Measurements from ENCODE around the gene HTR6.
"Not testable (repeated sequence)": the region's sequence is repeated elsewhere in the genome, so short reads cannot be mapped to it uniquely, and the experiment has no call there.

Gene HTR6

DNA sequence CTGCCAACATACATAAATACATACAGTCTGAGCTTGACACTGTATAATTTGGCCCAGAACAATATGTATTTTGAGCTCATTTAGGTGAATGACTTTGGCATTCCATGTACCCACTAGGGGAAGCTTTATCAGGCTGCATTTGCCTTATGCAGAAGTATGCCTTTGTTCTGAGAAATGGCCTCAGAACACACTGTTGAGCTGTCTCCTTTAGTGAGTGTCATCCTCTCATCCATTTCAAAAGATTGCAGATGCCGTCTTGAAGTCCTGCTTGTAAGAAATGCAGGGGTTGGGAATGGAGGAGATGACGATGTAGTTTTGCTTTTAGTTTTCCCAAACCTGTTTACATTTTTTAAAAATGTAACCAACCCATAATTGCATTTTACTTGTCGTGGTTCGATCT is 35.3 kb upstream of the HTR6 start:
- DNase-seq (ENCODE audit: low read depth), result no peak
- H3K4me3 ChIP-seq (ENCODE audit: low read depth, low read length), result no peak overlapping the region
- TF ChIP-seq, protein P1, sequence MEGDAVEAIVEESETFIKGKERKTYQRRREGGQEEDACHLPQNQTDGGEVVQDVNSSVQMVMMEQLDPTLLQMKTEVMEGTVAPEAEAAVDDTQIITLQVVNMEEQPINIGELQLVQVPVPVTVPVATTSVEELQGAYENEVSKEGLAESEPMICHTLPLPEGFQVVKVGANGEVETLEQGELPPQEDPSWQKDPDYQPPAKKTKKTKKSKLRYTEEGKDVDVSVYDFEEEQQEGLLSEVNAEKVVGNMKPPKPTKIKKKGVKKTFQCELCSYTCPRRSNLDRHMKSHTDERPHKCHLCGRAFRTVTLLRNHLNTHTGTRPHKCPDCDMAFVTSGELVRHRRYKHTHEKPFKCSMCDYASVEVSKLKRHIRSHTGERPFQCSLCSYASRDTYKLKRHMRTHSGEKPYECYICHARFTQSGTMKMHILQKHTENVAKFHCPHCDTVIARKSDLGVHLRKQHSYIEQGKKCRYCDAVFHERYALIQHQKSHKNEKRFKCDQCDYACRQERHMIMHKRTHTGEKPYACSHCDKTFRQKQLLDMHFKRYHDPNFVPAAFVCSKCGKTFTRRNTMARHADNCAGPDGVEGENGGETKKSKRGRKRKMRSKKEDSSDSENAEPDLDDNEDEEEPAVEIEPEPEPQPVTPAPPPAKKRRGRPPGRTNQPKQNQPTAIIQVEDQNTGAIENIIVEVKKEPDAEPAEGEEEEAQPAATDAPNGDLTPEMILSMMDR (IDR thresholded peaks at IDR 0.05; ENCODE audit: low read depth, low read length, missing control alignments), result no peak
- in situ Hi-C loops (cut with HindIII; ENCODE audit: low sequenced_read_pairs), result loop anchor here (5.0 kb wide), 2 partner anchors 47 to 232 kb away; no protein-coding TSS in a partner anchor

DNA sequence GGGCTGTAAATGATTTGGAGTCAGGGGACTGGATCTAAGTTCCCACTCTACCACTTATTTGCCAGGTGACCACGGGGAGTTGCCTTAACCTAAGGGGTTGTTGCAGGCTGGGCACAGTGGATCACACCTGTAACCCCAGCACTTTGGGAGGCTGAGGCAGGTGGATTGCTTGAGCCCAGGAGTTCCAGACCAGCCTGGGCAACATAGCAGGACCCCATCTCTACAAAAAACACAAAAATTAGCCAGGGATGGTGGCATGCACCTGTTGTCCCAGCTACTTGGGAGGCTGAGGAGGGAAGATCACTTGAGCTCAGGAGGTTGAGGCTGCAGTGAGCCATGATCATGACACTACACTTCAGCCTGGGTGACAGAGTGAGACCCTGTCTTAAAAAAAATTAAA is 34.5 kb upstream of the HTR6 start:
- in situ Hi-C loops (cut with HindIII; ENCODE audit: low sequenced_read_pairs), result loop anchor here (10.0 kb wide), 1 partner anchor 145 kb away; the partner anchor contains the start of gene CAPZB
- not testable (repeated sequence) for DNase-seq (ENCODE audit: low read depth)

DNA sequence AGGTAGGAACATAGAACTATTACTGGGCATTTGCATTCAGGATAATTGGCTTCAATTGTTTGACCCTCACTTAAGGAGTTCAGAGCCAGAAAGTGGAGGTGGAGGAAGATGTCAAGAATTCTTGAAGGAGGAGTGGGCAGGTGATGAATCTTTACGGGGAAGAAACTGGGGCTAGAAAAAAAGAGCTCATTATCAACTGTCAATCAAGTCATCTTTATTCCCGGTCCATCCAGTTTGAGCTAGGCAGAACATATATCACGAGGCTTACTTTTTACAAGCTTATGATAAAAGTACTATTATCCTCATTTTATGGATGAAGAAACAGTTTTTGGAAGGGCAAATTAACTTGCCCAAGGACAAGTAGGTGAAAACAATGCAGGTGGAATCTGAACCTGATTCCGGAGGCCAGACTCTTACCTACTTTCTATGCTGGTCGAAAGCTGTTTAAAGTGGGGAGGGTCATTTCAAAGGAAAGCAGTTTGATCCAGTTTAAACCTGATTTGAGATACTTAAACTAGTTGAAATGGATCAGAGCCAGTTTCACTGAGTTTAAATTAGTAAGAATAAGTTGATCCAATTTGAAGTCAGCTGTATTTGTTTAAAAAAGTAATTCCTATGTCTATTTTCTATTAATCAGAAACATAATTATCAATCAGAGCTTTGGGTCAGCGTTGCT is 33.8 kb upstream of the HTR6 start:
- DNase-seq (ENCODE audit: low read depth), result no peak
- in situ Hi-C loops (cut with HindIII; ENCODE audit: low sequenced_read_pairs), result loop anchor here (10.0 kb wide), 1 partner anchor 146 kb away; the partner anchor contains the start of gene CAPZB
- H3K4me3 ChIP-seq (ENCODE audit: low read depth, low read length), result no peak overlapping the region
- TF ChIP-seq, protein P1 (IDR thresholded peaks at IDR 0.05; ENCODE audit: low read depth, low read length, missing control alignments), result no peak

More for the DNA sequence above, 34.5 kb upstream of the HTR6 start:
- not testable (repeated sequence) for H3K4me3 ChIP-seq (ENCODE audit: low read depth, low read length)

GRCh38 chr1:19632211-19632610 is 32.5 kb upstream of the HTR6 start:
- no peak for DNase-seq (ENCODE audit: low read depth)
- in situ Hi-C loops (cut with HindIII; ENCODE audit: low sequenced_read_pairs), result loop anchor here (10.0 kb wide), 1 partner anchor 147 kb away; the partner anchor contains the start of gene CAPZB
- H3K4me3 ChIP-seq (ENCODE audit: low read depth, low read length), result no peak overlapping the region
- TF ChIP-seq, protein P1 (IDR thresholded peaks at IDR 0.05; ENCODE audit: low read depth, low read length, missing control alignments), result no peak

- TF ChIP-seq, protein P1 (IDR thresholded peaks at IDR 0.05; ENCODE audit: low read depth, low read length, missing control alignments), result no peak
- DNase-seq (ENCODE audit: low read depth), result no peak
- in situ Hi-C loops (cut with HindIII; ENCODE audit: low sequenced_read_pairs), result loop anchor here (10.0 kb wide), 1 partner anchor 148 kb away; the partner anchor contains the start of gene CAPZB
- H3K4me3 ChIP-seq (ENCODE audit: low read depth, low read length), result no peak overlapping the region
Measured at GRCh38 chr1:19633106-19633505, 31.6 kb upstream of the HTR6 start.

DNA sequence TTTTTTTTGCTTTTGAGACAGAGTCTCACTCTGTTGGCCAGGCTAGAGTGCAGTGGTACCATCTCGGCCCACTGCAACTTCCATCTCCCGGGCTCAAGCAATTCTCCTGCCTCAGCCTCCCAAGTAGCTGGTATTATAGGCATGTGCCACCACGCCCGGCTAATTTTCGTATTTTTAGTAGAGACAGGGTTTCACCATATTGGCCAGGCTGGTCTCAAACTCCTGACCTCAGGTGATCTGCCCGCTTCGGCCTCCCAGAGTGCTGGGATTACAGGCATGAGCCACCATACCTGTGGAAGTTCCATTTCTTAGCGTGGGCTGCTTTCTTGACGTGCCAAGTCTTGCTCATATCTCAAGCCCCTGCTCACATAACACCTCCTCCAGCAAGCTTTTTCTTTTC is 29.6 kb upstream of the HTR6 start:
- not testable (repeated sequence) for H3K4me3 ChIP-seq (ENCODE audit: low read depth, low read length); DNase-seq (ENCODE audit: low read depth)
- in situ Hi-C loops (cut with HindIII; ENCODE audit: low sequenced_read_pairs), result loop anchor here (10.0 kb wide), 1 partner anchor 150 kb away; the partner anchor contains the start of gene CAPZB

DNA sequence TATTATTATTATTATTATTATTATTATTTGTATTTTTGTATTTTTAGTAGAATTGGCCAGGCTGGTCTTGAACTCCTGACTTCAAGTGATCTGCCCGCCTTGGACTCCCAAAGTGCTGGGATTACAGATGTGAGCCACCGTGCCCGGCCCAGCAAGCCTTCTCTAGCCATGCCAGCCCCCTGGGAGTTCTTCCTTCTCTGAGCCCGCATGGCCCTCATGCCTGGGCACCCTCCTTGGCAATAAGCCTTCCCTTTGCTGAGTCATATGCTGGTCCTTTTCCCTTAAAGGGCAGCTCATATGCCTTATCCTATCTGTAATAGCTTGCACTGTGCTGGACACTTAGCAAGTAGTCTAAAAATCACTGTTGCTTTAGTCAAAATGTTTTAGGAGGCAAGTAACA is 29.0 kb upstream of the HTR6 start:
- in situ Hi-C loops (cut with HindIII; ENCODE audit: low sequenced_read_pairs), result loop anchor here (10.0 kb wide), 1 partner anchor 151 kb away; the partner anchor contains the start of gene CAPZB
- no peak overlapping the region for H3K4me3 ChIP-seq (ENCODE audit: low read depth, low read length)
- no peak for DNase-seq (ENCODE audit: low read depth)
- TF ChIP-seq, protein P1 (IDR thresholded peaks at IDR 0.05; ENCODE audit: low read depth, low read length, missing control alignments), result no peak

Measured in astrocyte of the cerebellum (primary cell).